ENCODE measurements around the gene NES.
A peak's percentile ranks its signal among the peaks of the same experiment; 100 is the strongest.

Gene NES

DNA sequence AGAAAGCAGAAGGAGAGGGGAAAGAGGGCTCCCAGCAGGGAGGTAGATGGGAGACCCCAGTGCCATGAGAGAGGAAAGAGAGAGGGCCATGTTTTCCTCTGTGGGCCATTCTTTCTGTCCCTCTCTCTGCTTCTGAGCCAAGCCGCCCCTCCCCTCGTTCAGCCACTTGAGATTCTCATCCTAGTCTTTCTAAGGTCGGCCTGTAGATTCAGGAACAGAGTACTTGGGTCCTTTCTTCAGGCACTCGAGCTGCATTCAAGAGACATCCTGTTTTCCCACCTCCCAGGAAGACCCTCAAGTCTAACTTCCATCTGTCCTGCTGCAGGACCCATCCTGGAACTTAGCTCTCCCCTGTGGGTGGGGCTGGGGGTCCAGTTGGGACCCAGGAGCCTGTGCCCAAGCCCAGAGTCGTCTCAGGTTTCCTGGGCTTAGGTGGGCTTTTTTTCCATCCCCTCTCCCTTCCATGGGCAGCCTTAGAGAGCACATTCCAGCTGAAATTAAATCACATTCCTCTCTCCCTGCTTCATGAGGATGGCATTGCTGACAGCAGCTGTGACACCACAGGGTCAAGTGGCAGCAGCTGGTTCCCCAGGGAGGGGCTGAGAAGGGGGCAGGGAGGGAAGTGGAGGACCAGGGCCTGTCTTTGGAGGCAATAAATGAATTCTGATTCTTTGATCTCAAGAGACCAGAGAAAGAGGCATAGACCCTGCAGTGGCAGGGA is 13.0 kb downstream of the NES start:
- no peak for DNase-seq (ENCODE audit: low read depth in 2 of 2)

DNA sequence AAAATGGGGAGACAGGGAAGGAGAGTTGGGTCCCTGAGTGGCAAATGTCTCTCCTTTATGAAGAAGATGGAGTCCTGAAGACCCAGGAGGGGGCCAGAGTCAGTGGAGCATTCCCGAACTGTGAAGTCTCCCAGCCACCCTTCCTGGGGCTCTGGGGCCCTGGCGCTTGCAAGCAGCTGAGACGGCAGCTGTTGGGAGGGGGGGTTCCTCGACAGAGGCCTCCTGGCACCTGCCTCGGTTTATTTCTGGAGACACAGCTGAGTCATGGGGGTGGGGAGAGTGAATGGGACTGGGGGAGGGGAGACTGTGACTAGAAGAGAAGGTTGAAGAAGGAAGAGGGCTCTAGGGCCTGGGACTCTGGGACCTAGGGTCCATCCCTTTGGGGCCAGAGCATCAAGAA is 14.0 kb downstream of the NES start:
- no peak for DNase-seq (ENCODE audit: low read depth in 2 of 2)

DNA sequence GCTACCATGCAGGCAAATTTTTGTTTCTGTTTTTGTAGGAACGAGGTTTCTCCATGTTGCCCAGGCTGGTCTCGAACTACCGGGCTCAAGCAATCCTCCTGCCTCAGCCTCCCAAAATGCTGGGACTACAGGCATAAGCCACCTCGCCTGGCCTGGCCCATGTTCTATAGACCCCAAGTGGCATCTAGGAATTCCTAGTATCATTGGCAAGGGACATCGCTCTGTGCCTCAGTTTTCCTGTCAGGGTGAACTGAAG is 14.5 kb downstream of the NES start:
- no peak for DNase-seq (ENCODE audit: low read depth in 2 of 2)

DNA sequence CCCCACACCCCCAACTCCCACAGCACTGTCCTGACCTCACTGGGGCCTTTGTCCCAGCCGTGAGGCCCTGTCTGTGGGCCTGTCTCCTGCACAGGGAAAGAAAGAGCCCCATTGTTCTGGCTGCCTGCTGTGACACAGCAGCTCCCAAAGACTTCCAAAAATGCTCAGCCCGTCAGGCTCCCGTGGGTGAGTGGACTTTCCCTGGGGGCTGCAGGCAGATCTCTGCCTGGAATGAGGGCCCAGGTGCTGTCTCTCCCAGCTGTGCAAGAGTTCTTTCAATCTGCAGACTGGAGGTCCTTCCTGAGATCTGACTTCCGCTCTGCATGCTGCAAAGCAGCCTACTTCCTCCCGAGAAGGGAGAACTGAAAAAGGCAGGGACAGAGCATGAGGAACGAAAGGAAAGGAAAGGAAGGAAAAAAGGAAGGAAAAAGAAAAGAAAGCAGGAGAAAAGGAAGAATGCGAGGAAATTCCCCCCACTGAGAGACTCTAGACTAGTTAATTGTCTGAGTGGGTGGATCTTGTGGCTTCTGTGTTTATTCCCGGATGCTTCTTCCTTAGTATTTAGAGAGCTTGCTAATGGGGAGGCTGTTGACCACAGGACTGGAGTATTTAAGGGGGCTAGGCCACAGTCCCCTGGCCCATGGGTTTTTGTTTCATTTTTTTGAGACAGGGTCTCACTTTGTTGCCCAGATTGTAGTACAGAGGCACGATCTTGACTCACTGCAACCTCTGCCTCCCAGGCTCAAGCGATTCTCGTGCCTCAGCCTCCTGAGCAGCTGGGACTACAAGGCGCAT is 15.0 kb downstream of the NES start:
- DNase-seq (ENCODE audit: low read depth in 2 of 2), result no peak

DNA sequence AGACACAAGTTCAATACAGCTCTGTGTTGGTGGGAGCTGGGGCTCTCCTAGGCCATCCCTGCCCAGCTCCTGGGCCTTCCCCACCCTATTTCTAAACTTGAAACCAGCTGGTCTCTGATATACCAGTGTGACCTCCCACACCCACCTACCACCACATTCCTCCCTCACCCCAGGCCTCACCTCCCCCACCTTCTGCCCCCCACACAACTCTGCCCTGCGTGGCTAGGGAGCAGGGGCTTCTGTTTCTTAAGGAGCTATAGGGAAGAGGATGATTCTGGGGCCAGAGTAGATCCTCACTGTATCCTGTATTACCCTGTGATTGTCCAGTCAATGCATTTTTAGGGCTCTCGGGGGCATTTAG is 16.5 kb downstream of the NES start:
- DNase-seq (ENCODE audit: low read depth in 2 of 2), result no peak

DNA sequence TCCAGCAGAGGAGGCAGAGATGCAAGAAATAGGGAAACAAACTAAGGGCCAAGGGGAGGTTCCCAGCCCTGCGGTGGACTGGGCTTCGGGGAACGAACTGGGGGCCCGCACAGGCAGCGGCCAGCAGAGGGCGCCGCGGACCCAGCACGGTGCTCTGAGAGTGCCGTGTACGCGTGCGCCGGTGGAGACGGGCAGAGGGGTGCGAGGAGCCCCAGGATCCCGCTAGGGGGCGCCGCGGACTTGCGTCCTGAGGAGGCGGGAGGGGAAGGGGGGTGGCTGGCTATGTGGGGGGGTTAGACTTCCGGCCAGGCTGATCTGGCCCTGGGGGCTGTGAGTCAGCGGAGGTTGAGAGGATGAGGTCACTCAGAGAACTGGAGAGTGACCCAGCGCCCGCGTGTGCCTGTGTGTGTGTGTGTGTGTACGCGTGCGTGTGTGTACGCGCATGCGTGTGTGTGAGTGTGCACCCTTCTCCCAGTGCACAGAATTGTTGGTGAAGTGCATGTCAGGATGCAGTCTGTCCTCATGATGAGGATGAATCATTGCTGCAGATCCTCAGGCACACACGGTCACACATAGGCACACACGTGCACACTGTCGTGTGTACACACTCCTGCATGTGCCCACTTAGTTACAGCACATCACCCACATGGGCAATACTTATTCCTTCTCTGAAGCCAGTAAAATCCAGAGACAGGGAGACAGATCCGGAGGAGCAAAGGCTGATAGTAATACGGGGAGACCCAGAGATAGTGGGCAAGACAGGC is 17.0 kb downstream of the NES start:
- DNase-seq (ENCODE audit: low read depth in 2 of 2), result peak; percentile 90 to 95

DNA sequence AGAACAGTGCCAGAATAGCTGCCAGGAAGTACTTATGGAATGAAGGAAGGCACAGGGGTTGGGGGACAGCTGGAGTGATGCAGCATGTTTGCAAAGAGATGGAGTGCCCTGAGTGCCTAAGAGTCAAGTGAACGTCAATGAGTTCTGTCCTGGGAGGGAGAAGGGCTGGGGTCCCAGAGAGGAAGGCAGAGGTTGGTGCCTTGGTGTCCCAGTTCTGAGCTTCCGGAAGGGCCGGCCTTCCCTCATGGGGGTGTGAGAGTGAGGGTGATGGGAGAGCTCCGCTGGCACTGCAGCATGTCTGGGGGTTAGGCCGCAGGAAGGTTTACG is 17.6 kb downstream of the NES start:
- no peak for DNase-seq (ENCODE audit: low read depth in 2 of 2)

DNA sequence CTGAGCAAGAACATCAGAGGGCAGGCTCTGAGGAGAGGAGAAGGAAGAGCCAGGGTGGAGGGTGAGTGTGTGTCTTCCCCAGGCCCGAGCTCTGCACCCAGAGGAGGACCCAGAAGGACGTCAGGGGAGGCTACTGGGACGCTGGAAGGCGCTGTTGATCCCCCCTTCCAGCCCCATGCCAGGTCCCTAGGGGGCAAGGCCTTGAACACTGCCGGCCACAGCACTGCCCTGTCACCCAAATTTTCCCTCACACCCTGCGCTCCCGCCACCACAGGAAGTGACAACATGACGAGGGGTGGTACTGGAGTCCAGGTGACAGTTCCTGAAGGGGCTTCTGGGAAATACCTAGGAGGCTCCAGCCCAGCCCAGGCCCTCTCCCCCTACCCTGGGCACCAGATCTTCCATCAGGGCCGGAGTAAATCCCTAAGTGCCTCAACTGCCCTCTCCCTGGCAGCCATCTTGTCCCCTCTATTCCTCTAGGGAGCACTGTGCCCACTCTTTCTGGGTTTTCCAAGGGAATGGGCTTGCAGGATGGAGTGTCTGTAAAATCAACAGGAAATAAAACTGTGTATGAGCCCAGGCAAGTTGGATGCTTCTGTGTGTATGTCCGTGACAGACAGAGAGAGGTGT is 18.1 kb downstream of the NES start:
- DNase-seq (ENCODE audit: low read depth in 2 of 2), result no peak

DNA sequence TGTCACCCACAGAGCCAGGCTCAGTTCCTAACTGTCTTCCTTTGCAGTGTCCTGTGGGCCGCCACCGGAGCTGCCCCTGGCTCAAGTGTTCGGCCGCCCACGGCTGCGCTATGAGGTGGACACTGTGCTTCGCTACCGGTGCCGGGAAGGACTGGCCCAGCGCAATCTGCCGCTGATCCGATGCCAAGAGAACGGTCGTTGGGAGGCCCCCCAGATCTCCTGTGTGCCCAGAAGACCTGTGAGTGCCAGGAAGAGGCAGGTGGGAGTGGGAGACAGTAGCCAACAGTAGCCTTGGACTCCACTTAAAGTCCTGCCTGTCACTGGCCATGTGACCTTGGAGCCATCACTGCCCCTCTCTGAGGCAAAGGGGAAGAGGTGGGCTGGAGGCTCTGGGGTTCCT is 18.7 kb downstream of the NES start:
- no peak for DNase-seq (ENCODE audit: low read depth in 2 of 2)

DNA sequence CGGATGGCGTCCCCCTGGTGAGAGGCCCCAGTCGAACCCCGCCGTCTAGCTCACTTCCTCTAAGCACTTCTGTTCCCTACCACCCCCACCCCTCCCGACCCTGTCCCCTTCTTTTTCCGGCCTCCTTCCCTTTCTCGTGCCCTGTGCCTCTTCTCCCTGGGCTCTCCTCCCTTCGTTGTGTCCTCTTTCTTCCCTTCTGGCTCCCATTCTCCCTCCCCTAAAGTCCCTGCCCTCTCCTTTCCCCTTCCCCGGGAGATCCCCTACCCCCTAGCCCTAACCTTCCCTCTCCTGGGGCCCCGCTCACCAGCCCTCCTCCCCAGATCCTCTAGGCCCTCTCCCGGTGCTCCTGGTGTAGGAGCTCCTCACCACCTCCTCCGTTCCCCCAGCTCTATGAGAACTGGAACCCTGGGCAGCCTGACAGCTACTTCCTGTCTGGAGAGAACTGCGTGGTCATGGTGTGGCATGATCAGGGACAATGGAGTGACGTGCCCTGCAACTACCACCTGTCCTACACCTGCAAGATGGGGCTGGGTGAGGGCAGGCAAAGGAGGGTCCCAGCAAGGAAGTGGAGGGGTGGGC is 19.4 kb downstream of the NES start:
- no peak for DNase-seq (ENCODE audit: low read depth in 2 of 2)

DNA sequence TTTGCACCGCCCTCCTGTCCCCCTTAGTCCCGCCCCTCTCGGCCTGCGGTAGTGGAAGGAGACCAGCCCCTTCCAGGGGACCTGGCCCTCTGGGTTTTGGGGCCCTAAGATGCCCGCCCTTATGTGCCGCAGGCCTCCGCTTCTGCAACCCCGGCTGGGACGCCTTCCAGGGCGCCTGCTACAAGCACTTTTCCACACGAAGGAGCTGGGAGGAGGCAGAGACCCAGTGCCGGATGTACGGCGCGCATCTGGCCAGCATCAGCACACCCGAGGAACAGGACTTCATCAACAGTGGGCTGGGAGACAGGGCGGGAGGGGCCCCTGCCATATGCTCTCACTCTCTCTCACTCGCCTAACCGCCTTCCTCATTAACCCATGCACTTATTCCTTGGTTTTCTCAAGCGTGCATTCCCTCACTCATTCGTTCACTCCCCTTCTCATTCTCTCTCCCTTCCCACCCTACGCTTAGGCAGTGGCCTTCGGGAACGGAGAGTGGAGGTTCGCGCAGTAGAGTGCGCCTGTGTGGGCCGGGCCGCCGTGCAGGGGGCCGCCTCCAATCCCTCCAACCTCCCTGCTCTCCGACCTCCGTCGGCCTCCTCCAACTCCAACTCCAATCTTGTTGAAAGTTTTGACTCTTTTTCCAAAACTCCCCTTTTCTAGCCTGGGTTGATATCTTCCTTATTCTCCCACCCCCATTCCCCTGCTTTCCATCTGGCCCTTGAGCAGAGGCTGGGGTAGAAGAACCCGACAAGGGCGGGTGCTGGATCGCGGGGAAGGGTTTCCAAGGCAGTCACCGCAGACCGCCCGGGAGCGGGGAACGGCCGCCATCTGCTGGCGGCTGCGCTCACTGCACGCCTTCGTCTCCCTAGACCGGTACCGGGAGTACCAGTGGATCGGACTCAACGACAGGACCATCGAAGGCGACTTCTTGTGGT is 20.1 kb downstream of the NES start:
- peak; percentile 54 to 56 for DNase-seq (ENCODE audit: low read depth in 2 of 2)

DNA sequence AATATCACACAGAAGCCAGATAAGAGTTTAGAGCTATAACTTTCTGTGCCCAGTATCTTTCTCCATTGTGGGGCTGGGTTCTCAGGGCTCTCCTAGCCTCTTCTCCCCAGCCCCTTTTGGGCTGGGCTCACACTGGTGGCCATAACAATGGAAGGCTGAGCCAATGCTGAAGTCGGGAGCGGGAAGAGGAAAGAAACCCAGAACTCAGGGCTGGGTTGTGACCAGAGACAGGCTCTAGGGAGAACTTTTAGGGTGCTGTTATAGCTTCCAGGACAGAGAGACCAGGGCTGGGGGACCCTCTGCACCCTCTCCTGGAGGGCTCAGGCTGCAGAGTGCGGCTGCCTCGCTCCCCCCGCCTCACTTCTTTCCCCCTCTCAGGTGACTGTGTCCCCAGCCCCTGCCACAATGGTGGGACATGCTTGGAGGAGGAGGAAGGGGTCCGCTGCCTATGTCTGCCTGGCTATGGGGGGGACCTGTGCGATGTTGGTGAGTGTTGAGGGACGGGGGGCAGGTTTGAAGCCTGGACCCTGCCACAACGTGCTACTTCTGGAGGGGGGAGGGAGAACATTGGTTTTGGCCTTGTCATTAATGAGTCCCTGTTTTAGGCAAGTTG is 21.2 kb downstream of the NES start:
- DNase-seq (ENCODE audit: low read depth in 2 of 2), result no peak

DNA sequence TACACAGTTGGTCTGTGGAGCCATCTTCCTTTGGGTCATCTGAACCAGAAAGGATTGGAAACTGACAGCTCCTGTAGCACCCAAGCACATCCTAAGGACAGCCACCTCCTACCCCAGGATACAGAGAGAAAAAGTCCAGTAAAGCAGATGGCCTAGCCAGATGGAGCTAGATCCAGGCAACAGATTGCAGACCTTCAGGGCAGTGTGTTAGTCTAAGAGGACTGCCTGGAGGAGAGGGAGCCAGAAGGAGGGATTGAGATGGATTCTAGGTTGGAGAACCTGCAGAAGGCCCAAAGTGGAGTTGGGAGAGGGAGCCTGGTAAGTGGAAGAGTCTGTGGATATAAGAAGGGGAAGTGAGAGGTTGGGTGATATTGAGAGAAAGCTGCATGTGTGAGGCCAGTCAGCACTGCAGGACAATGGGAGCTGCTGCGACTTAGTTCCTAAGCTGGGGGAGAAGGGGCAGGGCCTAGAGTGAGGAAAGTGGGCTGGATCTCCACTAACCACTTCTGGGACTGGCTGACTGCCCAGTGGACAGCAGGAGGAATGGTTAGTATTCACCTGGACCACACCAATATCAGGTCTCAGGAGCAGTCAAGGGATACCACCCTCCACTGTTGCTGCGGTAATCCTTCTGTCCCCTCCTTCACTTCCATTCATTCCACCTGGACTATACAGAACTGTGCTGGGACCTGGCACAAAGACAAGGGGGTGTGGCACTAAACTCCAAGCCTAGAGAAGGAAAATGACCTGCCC is 21.9 kb downstream of the NES start:
- DNase-seq (ENCODE audit: low read depth in 2 of 2), result no peak

DNA sequence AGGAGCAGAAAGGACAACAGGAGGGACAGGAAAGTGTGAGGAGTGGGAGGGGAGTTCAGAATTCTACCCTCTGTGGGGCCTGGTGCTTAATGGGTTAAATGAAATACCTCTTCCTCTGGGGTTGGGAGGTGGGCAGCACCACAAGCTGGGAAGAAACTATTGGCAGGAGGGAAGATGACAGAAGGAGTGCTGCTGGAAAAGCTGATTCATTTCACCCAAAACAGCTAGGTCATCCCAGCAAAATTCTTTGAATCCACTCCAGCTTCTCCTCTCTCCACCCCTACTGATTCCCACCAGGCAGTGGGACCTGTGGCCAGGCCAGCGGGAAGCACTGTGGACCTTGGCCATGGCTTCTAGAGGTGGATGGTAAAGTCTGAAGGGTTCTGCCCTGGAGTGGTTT is 22.5 kb downstream of the NES start:
- no peak for DNase-seq (ENCODE audit: low read depth in 2 of 2)

DNA sequence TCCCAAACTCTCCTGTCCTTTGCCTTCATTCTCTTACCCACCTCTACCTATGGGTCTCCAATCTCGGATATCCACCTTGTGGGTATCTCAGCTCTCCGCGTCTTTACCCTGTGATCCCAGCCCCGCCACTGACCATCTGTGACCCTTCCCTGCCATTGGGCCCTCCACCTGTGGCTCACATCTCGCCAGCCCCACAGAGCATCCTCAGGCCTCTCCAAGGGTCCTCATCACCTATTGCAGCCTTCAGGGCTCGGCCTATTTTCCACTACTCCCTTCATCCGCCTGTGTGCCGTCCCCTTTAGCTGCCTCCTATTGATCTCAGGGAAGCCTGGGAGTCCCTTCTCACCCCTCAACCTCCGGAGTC is 24.2 kb downstream of the NES start:
- no peak for DNase-seq (ENCODE audit: low read depth in 2 of 2)

DNA sequence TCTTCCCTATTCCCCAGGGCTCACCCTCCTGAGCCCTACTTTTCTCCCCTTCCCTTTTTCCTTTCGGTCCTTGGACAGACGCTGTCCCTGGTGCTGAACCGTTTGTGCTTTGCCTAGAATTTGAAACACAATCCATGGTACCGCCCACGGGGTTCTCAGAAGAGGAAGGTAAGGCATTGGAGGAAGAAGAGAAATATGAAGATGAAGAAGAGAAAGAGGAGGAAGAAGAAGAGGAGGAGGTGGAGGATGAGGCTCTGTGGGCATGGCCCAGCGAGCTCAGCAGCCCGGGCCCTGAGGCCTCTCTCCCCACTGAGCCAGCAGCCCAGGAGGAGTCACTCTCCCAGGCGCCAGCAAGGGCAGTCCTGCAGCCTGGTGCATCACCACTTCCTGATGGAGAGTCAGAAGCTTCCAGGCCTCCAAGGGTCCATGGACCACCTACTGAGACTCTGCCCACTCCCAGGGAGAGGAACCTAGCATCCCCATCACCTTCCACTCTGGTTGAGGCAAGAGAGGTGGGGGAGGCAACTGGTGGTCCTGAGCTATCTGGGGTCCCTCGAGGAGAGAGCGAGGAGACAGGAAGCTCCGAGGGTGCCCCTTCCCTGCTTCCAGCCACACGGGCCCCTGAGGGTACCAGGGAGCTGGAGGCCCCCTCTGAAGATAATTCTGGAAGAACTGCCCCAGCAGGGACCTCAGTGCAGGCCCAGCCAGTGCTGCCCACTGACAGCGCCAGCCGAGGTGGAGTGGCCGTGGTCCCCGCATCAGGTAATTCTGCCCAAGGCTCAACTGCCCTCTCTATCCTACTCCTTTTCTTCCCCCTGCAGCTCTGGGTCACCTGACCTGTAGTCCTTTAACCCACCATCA is 24.8 kb downstream of the NES start:
- DNase-seq (ENCODE audit: low read depth in 2 of 2), result no peak

DNA sequence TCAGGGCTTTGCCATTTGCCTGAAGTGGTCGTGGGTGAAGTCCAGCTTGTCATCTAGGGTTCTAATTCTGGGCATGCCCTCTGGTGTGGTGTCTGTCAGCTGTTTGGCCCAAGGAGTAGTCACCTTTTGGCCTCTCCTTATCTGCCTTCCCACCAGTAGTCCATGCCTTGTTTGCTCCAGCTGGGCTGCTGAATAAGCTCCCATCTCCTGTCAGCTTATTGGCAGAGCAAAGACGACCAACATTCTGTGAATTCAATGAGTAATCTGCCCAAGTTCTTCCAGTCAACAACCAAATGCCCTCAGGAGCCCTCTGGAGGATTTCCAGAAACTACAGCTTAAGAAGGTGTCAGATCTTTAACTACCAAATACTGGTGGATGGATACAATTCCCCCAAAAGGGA is 28.3 kb downstream of the NES start:
- DNase-seq (ENCODE audit: low read depth in 2 of 2), result no peak

DNA sequence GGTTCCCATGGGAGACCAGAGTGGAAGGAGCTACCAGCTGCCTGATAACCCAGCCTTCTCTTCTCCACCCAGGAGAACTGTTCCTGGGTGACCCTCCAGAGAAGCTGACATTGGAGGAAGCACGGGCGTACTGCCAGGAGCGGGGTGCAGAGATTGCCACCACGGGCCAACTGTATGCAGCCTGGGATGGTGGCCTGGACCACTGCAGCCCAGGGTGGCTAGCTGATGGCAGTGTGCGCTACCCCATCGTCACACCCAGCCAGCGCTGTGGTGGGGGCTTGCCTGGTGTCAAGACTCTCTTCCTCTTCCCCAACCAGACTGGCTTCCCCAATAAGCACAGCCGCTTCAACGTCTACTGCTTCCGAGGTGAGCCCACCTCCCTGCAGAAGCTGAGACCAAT is 28.7 kb downstream of the NES start:
- no peak for DNase-seq (ENCODE audit: low read depth in 2 of 2)

DNA sequence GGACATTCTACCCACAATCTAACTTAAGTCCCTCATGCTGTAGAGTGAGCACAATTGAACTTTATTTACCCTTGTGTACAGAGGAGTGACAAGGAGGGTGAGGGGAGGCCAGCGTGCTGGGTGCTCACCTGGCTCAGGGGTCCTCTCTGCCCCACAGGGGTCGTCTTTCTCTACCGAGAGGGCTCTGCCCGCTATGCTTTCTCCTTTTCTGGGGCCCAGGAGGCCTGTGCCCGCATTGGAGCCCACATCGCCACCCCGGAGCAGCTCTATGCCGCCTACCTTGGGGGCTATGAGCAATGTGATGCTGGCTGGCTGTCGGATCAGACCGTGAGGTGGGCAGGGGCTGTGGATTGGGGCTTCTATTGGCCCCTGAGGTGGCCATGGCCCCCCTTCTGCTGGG is 29.9 kb downstream of the NES start:
- no peak for DNase-seq (ENCODE audit: low read depth in 2 of 2)

Data from stimulated activated CD8-positive, alpha-beta memory T cell treated with anti-CD3 and anti-CD28 coated beads, Interleukin-15, amount 100 ng/mL, for 48 hours (primary cell).